H9 (cell line): ENCODE measurements around the gene TTC28. TPM values are rescaled to one million over a fixed set of nuclear protein-coding genes. Genes with fewer than 3 reads are reported as not detected.

Experiments used
- DNase-seq: peaks from one replicate; pipeline ENCODE4 v3.0.0-alpha.2; 2017
- H2AFZ ChIP-seq: one replicate; pipeline ENCODE4 v1.6.1; 2013; ENCODE audit warnings: mild to moderate bottlenecking, low read length, control low read depth, moderate library complexity
- H2AK5ac ChIP-seq: 2 replicates; pipeline ENCODE4 v1.6.1; 2013; ENCODE audit warnings: low read length, control low read depth, mixed read lengths; ENCODE audit not compliant: insufficient read length
- H2BK120ac ChIP-seq: one replicate; pipeline ENCODE4 v1.6.1; 2013; ENCODE audit warnings: low read depth, mild to moderate bottlenecking, low read length, control low read depth, inconsistent platforms; ENCODE audit not compliant: poor library complexity, severe bottlenecking
- H2BK12ac ChIP-seq: 2 replicates; pipeline ENCODE4 v1.6.1; 2013; ENCODE audit warnings: low read length, control low read depth, mixed read lengths, low read depth; ENCODE audit not compliant: insufficient read length
- H2BK15ac ChIP-seq: 2 replicates; pipeline ENCODE4 v1.6.1; 2013; ENCODE audit warnings: low read depth, low read length, control low read depth
- H2BK20ac ChIP-seq: one replicate; pipeline ENCODE4 v1.6.1; 2013; ENCODE audit warnings: low read depth, mild to moderate bottlenecking, low read length, control low read depth, inconsistent platforms; ENCODE audit not compliant: poor library complexity, severe bottlenecking
- H2BK5ac ChIP-seq: 2 replicates; pipeline ENCODE4 v1.6.1; 2013; ENCODE audit warnings: low read length, control low read depth, mixed read lengths; ENCODE audit not compliant: insufficient read length
- H3K14ac ChIP-seq: 2 replicates; pipeline ENCODE4 v1.6.1; 2013; ENCODE audit warnings: low read length, control low read depth; ENCODE audit not compliant: insufficient read depth
- H3K18ac ChIP-seq: 2 replicates; pipeline ENCODE4 v1.6.1; 2013; ENCODE audit warnings: low read depth, mild to moderate bottlenecking, mixed read lengths, low read length, control low read depth; ENCODE audit not compliant: insufficient read length
- H3K23ac ChIP-seq: 2 replicates; pipeline ENCODE4 v1.6.1; 2013; ENCODE audit warnings: low read length, control low read depth, mixed read lengths, low read depth; ENCODE audit not compliant: insufficient read length
- H3K23me2 ChIP-seq: 2 replicates; pipeline ENCODE4 v1.6.1; 2013; ENCODE audit warnings: low read depth, mild to moderate bottlenecking, mixed read lengths, low read length, control low read depth; ENCODE audit not compliant: insufficient read length, poor library complexity, severe bottlenecking
- H3K27ac ChIP-seq: 2 replicates; pipeline ENCODE4 v1.5.1; 2013; ENCODE audit warnings: low read length, control low read depth, mixed read lengths, low read depth; ENCODE audit not compliant: insufficient read length
- H3K27me3 ChIP-seq: 2 replicates; pipeline ENCODE4 v1.6.1; 2013; ENCODE audit warnings: low read length, control low read depth, inconsistent platforms; ENCODE audit not compliant: insufficient read depth
- H3K4ac ChIP-seq: 2 replicates; pipeline ENCODE4 v1.6.1; 2013; ENCODE audit warnings: low read depth, mild to moderate bottlenecking, control low read depth, inconsistent platforms, low read length, moderate library complexity
- H3K4me1 ChIP-seq: 2 replicates; pipeline ENCODE4 v1.6.1; 2013; ENCODE audit warnings: low read length, control low read depth, inconsistent platforms; ENCODE audit not compliant: insufficient read depth
- H3K4me2 ChIP-seq: 2 replicates; pipeline ENCODE4 v1.6.1; 2013; ENCODE audit warnings: low read length, control low read depth, mixed read lengths; ENCODE audit not compliant: insufficient read length, insufficient read depth
- H3K56ac ChIP-seq: 2 replicates; pipeline ENCODE4 v1.6.1; 2013; ENCODE audit warnings: low read depth, mild to moderate bottlenecking, mixed read lengths, low read length, control low read depth; ENCODE audit not compliant: insufficient read length
- H3K79me1 ChIP-seq: 2 replicates; pipeline ENCODE4 v1.6.1; 2013; ENCODE audit warnings: low read depth, mild to moderate bottlenecking, moderate library complexity, low read length, control low read depth, inconsistent platforms; ENCODE audit not compliant: insufficient read depth, poor library complexity, severe bottlenecking
- H3K79me2 ChIP-seq: 2 replicates; pipeline ENCODE4 v1.6.1; 2013; ENCODE audit warnings: low read length, control low read depth, inconsistent platforms; ENCODE audit not compliant: insufficient read depth
- H3K9ac ChIP-seq: 2 replicates; pipeline ENCODE4 v1.6.1; 2013; ENCODE audit warnings: low read length, control low read depth, mixed read lengths; ENCODE audit not compliant: insufficient read length; ENCODE audit errors: extremely low read depth
- H3K9me3 ChIP-seq: one replicate; pipeline ENCODE4 v1.6.1; 2013; ENCODE audit warnings: low read depth, low read length, inconsistent platforms; ENCODE audit not compliant: control insufficient read depth
- H3T11ph ChIP-seq: one replicate; pipeline ENCODE4 v1.6.1; 2013; ENCODE audit warnings: mild to moderate bottlenecking, low read length, control low read depth, inconsistent platforms
- H4K20me1 ChIP-seq: one replicate; pipeline ENCODE4 v1.6.1; 2013; ENCODE audit not compliant: control insufficient read depth, insufficient read length, insufficient read depth
- H4K5ac ChIP-seq: 2 replicates; pipeline ENCODE4 v1.6.1; 2013; ENCODE audit warnings: low read depth, mild to moderate bottlenecking, mixed read lengths, low read length, control low read depth; ENCODE audit not compliant: insufficient read length
- H4K8ac ChIP-seq: replicated peaks from 2 replicates; pipeline ENCODE4 v1.6.1; 2013; ENCODE audit warnings: low read length, control low read depth, mixed read lengths, low read depth; ENCODE audit not compliant: insufficient read length
- H4K91ac ChIP-seq: 2 replicates; pipeline ENCODE4 v1.6.1; 2013; ENCODE audit warnings: low read depth, mild to moderate bottlenecking, moderate library complexity, mixed read lengths, low read length, control low read depth; ENCODE audit not compliant: insufficient read length
- H3K27ac Mint-ChIP-seq, 3 experiments: 2 replicates in 2 of 3; 3 replicates in 1 of 3; pipeline ENCODE4 v1.8.0; 2020 to 2021; ENCODE audit warnings: mixed read lengths in 3 of 3, mild to moderate bottlenecking in 1 of 3, moderate library complexity in 1 of 3
- H3K27me3 Mint-ChIP-seq: 2 replicates; pipeline ENCODE4 v1.8.0; 2021; ENCODE audit warnings: low read depth, mild to moderate bottlenecking, moderate library complexity, mixed read lengths
- H3K36me3 Mint-ChIP-seq, 3 experiments: 2 replicates in 2 of 3; 3 replicates in 1 of 3; pipeline ENCODE4 v1.8.0; 2020 to 2021; ENCODE audit warnings: low read depth in 3 of 3, mixed read lengths in 3 of 3; ENCODE audit not compliant: insufficient read depth in 1 of 3
- H3K4me1 Mint-ChIP-seq, 2 experiments: 2 replicates each; pipeline ENCODE4 v1.8.0; 2020; ENCODE audit warnings: mixed read lengths in 2 of 2
- H3K4me3 Mint-ChIP-seq, 2 experiments: 2 replicates in 1 of 2; 3 replicates in 1 of 2; pipeline ENCODE4 v1.8.0; 2020 to 2021; ENCODE audit warnings: mild to moderate bottlenecking in 2 of 2, mixed read lengths in 2 of 2, moderate library complexity in 1 of 2
- H3K9me3 Mint-ChIP-seq, 2 experiments: 2 replicates in 1 of 2; 3 replicates in 1 of 2; pipeline ENCODE4 v1.8.0; 2020; ENCODE audit warnings: mild to moderate bottlenecking in 2 of 2, mixed read lengths in 2 of 2, moderate library complexity in 1 of 2
- CTCF ChIP-seq: fragments of 200-600 bp; sonication (generic); conservative IDR thresholded peaks from 3 replicates; pipeline ENCODE4 v1.8.0; 2021; ENCODE audit warnings: antibody characterized with exemption, mild to moderate bottlenecking
- WGBS: extraction: QIAGEN DNeasy Blood & Tissue Kit; methylation state at CpG from one replicate; pipeline ENCODE4 v1.1.7; 2013; ENCODE audit warnings: missing lambda C conversion rate, low lambda C conversion rate, mixed read lengths; ENCODE audit not compliant: insufficient read length; ENCODE audit errors: extremely low coverage; 5-methylcytosine and 5-hydroxymethylcytosine counted together
- total RNA-seq: library from RNA; stranded (reverse); gene quantifications from 2 replicates; pipeline ENCODE4 v1.2.1, GENCODE V29; 2021

Gene TTC28
- total RNA-seq, 1 experiment from 2014 or later = 13.6 TPM

DNA sequence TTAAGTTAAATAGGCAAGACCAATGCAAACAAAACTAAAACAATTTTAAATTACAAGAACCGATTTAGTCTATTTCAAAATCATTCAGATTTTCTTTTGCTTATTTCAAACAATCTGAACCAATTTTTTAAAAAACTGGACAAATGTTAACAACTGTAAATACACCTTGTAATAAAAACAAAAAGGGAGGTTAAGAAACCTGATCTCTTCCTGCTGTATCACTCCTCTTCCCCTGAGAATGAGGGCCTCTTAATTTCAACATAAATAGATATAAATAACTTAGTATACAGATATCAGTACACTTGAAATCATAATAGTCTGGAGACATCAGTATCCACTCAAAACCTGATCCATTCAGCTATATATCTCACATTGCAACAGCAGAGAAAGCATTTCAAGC lies 346.6 kb downstream of the TTC28 start:
- no peak overlapping the region for H3K4me3 Mint-ChIP-seq
- H2BK12ac ChIP-seq = no peak overlapping the region
- no peak overlapping the region for H3K27ac ChIP-seq
- H2BK120ac ChIP-seq = no peak overlapping the region
- H3K14ac ChIP-seq = no peak overlapping the region
- H3K9me3 Mint-ChIP-seq = peaks cover 7 to 8% of the 10 kb centered on the region in 2 experiments; a peak in 3 of 5 replicates
- no peak overlapping the region for H4K5ac ChIP-seq
- H3K9me3 ChIP-seq = no peaks in the 10 kb centered on the region
- no peaks in the 10 kb centered on the region for H3K23me2 ChIP-seq
- no peak overlapping the region for H3K27ac Mint-ChIP-seq
- no peak overlapping the region for H2AK5ac ChIP-seq
- H3K4me1 ChIP-seq = no peaks in the 10 kb centered on the region
- no peaks in the 10 kb centered on the region for H4K20me1 ChIP-seq
- no peak overlapping the region for H3K56ac ChIP-seq
- H3K4me2 ChIP-seq = no peak overlapping the region
- no peak overlapping the region for H4K91ac ChIP-seq
- no peak overlapping the region for H3K9ac ChIP-seq
- no peaks in the 10 kb centered on the region for H3K79me1 ChIP-seq
- no peak overlapping the region for H2BK15ac ChIP-seq
- H2BK20ac ChIP-seq = no peak overlapping the region
- H3K79me2 ChIP-seq = no peaks in the 10 kb centered on the region
- no peak overlapping the region for H2BK5ac ChIP-seq
- no peak overlapping the region for H3T11ph ChIP-seq
- peaks cover 10 to 15% of the 10 kb centered on the region in 2 experiments for H3K4me1 Mint-ChIP-seq
- no peaks in the 10 kb centered on the region for H3K27me3 ChIP-seq
- H2AFZ ChIP-seq = no peak overlapping the region
- H3K27me3 Mint-ChIP-seq = peaks cover 2% of the 10 kb centered on the region; the same call in 1 of the 2 replicates
- no peak overlapping the region for H3K23ac ChIP-seq
- no peak for DNase-seq
- peaks cover 0 to under 1% (median 0%) of the 10 kb centered on the region in 3 experiments; a peak in 3 of 7 replicates for H3K36me3 Mint-ChIP-seq
- no CpG with 5 or more reads among the region's 1 CpG for WGBS
- H3K4ac ChIP-seq = no peak overlapping the region
- no peak overlapping the region for H4K8ac ChIP-seq
- H3K18ac ChIP-seq = no peak overlapping the region
- TF ChIP-seq CTCF = no peak
